ENCODE data around the gene TSTD1.
"Not testable (repeated sequence)": the region's sequence is repeated elsewhere in the genome, so short reads cannot be mapped to it uniquely, and the experiment has no call there.

The TSTD1 gene

DNA sequence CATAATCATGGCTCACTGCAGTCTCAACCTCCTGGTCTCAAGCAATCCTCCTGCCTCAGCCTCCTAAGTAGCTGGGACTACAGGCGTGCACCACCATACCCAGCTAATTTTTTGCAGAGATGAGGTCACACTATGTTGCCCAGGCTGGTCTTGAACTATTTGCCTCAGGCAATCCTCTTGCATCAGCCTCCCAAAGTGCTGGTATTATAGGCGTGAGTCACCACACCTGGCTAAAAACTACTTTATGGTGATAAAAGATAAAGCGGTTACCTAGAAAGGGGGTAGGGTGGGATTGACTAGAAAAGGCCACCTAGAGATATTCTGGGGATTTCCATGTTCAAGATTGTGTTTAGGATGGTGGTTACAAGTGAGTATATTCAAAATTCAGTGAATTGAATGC, 5.0 kb downstream of the TSTD1 start:
- no peak for DNase-seq

DNA sequence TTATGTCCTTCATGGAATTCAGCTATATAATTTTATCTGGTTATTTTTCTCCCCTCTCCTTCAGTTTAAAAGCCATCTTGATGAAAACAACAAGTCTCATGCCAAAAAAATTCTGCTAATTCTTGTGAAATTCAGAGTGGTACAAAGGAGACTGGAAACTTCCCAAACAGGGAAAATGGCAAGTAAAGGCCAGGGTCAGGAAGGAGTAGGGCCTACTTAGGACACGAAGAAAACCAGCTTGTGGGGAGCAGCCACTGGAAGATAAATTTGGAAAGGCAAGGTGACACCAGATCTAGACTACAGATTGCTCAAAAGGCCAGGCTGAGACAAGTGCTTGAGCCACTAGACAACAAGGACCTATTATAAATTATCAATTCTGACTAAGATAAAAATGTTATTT, 6.4 kb downstream of the TSTD1 start:
- DNase-seq, result no peak

DNA sequence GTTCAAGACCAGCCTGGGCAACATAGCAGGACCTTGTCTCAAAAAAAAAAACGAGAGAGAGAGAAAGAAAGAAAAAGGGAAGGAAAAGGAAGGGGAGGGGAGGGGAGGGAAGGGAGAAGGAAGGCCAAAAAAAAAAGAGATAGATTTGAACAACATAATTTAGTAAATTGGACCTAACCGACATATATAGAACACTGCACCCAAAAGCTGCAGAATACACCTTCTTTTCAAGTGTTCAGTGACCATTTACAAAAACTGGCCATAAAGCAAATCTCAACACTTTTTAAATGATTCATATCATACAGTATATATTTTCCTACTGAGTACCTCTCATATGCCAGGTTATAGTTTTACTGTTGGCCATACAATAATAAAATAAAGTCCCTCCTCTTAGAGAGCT, 6.9 kb downstream of the TSTD1 start:
- DNase-seq, result no peak

DNA sequence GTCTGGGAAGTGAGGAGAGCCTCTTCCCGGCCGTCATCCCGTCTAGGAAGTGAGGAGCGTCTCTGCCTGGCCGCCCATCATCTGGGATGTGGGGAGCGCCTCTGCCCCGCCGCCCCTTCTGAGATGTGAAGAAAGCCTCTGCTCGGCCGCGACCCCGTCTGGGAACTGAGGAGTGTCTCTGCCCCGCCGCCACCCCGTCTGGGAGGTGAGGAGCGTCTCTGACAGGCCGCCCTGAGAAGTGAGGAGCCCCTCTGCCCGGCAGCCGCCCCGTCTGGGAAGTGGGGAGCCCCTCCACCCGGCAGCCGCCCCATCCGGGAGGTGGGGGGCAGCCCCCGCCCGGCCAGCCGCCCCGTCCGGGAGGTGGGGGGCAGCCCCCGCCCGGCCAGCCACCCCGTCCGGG, 9.3 kb downstream of the TSTD1 start:
- DNase-seq, result not testable (repeated sequence)

DNA sequence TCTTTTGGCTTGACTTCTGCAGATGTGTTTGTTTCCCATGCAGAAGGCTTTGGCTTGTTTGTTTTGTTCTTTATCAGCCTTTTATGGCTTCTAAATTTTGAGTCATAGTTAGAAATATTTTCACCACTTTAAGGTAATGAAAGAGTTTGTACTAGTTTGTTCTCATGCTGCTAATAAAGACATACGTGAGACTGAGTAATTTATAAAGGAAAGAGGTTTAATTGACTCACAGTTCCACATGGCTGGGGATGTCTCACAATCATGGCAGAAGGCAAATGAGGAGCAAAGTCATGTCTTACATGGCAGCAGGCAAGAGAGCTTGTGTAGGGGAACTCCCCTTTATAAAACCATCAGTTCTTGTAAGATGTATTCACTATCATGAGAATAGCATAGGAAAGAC, 11.8 kb downstream of the TSTD1 start:
- DNase-seq, result not testable (repeated sequence)

DNA sequence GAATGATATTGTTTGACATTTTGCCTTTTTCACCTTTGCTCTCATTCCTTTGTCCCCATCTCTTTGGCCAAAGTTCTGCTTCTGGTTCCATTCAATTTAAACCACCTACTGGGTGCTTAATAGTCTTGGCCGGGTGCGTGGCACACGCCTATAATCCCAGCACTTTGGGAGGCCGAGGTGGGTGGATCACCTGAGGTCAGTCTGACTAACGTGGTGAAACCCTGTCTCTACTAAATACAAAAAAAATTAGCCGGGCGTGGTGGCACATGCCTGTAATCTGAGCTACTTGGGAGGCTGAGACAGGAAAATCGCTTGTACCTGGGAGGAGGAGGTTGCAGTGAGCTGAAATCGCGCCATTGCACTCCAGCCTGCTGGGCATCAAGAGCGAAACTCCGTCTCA, 16.3 kb downstream of the TSTD1 start:
- not testable (repeated sequence) for DNase-seq

DNA sequence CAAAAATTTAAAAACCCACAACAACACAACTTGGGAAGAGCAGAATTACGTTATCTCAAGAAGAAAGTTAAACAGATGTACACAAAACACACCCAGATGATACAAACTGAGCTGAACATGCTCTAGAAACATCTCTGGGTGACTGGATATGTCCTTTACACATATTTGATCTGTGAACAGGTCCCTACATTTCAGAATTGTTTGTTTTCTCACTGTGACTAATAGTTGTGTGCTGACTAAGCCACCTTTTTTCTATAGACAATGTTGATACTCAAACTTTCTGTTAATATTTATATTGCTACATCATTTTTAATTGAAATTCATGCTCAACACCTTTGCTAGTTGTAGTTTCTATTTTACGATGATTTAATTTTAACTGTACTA, 16.8 kb downstream of the TSTD1 start:
- no peak for DNase-seq

DNA sequence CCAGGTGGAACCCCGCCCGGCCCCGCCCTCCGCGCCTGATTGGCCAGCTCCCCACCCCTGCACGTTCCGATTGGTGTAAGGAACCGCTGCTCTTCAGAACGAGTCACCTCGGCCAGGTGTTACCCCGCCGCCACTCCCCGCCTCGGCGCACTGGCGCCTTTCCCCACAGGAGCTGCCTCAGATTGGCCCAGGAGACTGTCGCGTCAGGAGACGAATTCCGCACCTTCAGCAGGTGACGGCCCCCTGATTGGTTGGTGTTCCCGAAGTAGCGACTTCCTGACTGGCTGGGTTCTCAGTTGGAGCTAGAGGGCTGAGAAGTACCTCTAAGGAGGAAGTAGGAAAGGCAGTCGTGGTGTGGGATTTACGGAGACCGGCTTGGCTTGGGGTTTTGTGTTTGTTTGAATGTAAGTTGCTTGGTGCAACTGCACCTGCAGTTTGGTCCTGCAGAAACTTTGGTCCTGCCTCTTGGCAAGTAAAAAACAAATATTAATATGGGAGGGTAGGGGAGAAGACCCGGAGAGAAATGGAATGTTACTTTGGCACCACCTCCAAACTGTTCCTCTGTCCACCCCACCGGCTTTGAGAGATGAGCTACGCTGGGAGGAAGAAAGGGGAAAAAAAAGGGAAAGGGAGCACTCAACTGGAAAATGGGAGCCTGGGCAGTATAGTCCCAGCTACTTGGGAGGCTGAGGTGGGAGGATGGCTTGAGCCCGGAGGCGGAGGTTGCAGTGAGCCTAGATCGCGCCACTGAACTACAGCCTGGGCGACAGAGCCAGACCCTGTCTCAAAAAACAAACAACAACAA, 17.4 kb downstream of the TSTD1 start:
- no peak for DNase-seq

DNA sequence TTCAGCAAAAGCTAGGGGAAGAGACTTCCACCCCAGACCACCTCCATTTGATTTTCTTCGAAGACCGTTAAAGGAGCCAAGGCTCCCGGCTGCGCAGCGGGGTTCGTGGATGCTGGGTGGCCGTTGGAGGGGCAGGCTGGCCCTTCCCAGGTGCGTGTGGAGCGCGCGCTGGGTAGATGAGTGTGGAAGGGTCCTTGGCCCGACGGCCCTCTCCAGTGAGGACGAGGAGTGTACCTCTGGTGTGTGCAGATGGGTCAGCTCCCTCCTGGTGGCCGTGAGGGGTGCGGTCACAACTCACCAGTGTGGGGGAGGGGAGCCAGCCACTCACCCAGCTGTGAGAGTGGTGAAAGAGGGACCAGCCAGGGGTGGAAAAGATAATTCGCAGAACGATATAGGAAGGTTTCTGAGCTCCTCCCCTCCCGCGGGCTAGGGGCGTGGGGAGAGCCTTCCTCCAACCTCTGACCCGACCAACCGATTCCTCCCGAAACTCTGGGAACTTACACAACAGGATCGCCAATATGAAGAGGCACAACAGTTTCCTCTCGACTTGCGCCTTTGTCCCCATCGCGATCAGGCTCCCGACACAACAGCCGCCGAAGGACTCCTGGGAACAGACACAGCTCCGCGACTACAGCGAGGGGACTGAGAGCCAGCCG, 18.1 kb downstream of the TSTD1 start, which contains the start of gene F11R:
Gene F11R (minus strand): TSS at position 644 of the 656 bp plus-strand sequence. CDS start 79 bp downstream, at position 565.
- DNase-seq, result no peak

DNA sequence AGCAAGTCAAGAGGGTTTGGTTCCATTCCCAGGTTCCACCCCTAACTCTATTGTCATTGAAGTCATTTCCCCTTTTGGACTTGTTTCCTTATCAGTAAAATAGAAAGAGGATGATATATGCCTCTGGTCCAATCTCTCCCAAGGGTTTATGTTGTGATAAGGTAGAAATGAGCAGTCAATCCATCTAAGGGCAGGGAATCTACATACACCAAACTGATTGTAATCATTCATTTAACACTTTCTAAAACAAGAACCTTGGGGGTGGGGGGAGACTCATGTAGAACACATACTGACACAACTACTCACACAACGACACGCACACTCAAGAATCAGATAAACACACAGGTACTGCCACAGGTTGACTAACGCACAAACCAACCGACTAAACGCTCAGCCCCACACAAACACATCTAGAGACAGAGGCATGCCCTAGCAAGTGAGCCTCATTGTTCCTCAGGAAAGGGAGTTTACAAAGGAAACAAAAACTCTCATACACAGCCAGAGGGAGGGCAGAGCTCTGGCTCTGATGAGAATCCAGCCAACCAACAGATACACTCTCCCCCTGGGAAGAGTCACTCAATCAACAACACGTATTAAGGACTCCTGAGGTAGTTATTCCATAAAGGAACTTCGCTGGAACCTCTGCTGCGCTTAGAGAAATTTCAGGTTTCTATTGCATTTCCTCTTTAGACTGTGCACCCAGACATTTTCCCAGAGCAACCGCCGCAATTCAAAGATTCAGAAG, 18.8 kb downstream of the TSTD1 start:
- DNase-seq, result no peak

DNA sequence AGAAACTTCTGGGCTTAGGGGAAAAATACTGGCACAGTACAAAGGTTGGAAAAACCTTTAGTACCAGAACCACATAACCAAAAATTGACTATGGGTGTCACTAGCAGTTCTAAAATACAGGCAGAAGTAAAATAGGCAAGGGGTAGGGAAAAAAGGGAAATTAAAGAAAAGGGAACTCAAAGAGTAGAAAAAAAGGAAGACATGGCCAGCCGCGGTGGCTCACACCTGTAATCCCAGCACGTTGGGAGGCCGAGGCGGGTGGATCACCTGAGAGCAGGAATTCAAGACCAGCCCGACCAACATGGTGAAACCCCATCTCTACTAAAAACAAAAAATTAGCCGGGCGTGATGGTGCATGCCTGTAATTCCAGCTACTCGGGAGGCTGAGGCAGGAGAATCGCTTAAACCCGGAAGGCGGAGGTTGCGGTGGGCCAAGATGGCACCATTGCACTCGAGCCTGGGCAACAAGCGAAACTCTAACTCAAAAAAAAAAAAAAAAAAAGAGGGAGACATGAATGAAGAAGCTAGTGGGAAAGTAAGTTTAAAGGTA, 19.6 kb downstream of the TSTD1 start:
- DNase-seq, result not testable (repeated sequence)

DNA sequence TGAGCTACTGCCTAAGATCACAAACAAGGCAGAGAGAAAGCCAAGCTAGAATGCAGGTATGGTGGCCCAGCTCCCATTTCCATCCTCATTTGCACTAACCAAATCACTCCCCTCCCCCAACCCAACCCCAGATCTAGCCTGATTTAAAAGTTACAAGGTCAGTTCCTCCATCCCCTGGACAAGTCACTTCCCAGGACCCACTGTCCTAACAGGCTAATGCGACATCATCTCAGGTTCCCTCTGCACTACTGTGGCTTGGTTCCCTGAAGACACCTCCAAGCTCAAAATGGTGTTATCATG, 20.2 kb downstream of the TSTD1 start:
- DNase-seq, result no peak

DNA sequence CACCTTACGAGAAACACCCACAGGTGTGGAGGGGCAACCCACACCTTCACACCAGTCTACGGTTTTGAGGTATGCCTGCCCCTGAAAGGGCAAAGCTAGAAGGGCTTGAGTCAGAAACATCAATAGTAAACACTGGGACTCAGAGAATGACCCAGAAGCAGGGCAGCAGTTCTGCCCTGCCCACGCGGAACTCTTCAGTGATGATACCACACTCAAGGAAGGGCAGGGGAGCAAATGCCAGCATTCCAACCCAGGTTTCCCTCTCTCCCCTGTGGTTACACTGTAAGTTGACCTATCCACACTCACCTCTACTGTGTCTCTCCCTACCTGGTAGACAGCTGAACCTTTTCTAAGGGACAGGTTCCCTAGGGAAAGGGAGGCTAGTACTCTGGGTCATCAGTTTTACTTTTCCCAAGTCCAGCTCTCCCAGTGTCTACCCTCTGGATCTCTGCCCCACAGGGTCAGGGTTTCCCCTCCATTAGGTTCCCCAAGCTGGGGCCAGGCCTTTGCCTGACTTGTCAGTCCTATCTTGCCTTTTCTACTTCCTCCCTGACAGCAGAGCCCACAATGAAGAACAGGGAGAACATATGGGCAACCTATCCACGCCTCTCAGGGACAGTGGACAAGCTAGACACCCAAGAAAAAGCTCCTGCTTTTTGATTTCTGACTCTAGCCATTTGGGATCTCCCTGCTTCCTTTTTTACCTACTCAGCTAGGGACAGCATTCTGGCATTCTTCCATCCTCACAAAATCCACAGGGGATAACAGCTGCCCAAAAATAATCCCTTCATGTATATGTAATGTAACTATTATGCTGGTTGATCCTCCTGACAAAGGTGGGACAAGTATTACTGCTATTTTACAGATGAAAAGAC, 20.8 kb downstream of the TSTD1 start:
- DNase-seq, result no peak

DNA sequence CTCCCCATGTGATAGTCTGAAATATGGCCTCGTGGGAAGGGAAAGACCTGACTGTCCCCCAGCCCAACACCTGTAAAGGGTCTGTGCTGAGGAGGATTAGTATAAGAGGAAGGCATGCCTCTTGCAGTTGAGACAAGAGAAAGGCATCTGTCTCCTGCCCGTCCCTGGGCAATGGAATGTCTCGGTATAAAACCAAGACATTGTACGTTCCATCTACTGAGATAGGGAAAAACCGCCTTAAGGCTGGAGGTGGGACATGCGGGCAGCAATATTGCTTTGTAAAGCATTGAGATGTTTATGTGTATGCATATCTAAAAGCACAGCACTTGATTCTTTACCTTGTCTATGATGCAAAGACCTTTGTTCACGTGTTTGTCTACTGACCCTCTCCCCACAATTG, 21.6 kb downstream of the TSTD1 start:
- DNase-seq, result not testable (repeated sequence)

DNA sequence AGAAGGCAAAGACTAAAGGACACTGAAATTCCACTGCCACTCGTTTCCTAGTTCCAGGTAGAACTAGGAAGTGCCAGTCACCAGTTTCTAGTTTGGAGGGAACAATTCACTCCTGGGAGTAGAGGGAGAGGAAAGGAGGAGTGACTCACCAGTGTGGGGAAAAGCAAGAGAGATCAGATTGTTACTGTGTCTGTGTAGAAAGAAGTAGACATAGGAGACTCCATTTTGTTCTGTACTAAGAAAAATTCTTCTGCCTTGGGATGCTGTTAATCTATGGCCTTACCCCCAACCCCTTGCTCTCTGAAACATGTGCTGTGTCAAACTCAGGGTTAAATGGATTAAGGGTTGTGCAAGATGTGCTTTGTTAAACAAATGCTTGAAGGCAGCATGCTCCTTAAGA, 22.1 kb downstream of the TSTD1 start:
- DNase-seq, result not testable (repeated sequence)

DNA sequence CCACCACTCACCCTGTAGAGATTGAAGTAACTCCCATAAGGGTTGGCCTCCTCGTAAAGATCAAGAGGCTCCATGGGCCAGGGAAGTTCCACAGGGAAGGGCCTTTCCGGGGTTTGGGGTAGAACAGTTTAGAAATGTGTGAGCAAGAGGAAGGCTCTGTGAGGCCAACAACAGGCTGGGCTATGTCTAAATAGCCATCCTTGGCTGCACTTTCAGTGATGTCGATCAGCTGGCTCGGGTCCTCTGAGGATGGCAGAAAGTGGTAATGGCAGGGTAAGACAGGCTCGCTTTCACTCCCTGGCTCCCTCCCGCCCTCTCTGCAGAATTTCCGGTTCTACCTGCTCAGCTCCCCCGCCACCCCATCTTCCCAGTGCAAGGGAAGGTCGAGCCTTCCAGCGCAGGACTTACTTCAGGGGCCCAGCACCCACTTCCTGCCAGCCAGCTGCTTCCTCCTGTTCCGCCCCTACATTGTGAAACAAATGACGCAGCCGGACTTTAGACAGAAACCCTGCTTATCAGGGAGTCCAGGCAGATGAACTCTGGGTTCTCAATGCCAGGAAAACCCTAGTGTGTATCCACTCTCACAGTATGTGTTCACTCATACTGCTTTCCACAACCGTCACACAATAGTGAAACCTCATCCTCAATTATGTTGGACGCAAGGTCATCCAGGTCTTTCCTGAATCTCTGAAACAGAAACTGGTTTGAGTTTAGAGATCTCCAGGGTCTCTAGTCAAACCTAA, 25.1 kb downstream of the TSTD1 start:
- peak; percentile 15 for DNase-seq

DNA sequence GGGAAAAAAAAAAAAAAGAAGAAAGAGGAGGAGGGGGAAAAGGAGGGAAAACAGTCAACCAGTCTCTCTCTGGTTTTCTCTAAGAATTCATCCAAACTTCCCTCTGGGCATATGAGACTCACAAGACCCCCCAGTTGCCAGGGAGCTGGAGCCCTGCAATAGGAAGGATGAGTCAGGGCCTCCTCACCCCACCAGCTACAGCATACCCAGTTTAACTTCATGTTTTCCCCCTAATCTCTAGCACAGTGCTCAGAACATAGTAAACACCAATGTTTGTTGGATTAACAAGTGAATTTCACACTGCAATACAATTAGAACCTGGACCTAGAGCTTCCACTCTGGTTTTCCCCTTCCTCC, 25.7 kb downstream of the TSTD1 start:
- no peak for DNase-seq

DNA sequence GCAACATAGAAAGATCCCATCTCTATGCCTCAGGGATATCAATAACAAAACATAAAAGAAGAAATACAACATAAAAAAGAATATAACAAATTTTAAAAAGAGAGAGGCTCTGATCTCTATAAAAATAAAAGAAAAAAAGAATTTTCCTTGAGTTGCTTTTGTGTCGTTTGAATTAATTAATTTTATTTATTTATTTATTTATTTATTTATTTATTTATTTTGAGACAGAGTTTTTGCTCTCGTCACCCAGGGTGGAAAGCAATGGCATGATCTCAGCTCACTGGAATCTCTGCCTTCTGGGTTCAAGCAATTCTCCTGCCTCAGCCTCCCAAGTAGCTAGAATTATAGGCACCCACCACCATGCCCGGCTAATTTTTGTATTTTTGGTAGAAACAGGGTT, 26.3 kb downstream of the TSTD1 start:
- no peak for DNase-seq

DNA sequence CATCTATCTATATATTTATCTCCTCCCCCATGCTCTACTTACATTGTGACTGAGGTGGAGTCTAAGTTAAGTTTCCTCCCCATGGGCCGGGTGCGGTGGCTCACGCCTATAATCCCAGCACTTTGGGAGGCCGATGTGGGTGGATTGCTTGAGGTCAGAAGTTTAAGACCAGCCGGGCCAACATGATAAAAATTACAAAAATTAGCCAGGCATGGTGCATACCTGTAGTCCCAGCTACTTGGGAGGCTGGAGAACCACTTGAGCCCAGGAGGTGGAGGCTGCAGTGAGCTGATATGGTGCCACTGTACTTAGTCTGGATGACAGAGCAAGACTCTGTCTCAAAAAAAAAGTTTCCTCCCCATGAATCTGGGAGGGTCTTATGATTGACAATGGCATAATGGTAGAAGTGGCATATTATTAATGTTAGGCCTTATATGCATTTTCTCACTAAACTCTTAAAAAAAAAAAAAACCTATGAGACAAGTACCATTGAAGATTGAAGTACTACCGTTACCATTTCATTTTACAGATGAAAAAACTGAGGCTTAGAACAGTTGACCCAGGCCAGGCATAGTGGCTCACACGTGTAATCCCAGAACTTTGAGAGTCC, 29.1 kb downstream of the TSTD1 start:
- DNase-seq, result no peak

DNA sequence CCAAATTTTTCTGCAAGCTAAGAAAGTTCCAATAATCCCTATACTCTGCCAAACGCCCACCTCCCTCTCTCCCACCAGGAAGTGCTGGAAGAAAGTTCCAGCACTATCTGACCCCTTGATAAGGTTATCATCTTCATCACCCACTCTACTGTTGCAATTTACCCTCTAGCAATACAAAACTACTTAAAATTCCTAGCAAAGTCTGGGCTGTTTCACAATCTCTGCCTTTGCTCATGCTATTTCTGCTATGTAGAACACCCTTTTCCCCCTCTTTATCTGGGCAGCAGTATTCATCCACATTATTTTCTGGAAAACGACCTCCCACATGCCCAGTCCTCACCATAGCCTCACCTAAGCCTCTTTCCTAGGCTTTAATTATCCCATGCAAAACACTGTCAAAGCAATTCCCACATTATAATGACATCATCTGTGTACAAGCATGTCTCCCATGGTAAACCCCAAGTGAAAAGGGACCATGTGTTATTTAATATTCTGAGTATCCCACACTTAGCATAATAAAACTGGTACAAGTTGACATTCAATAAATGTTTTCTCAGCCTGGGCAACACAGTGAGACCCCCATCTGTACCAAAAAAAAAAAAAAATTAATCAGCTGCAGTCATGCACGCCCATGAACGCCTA, 29.8 kb downstream of the TSTD1 start:
- DNase-seq, result no peak

DNA sequence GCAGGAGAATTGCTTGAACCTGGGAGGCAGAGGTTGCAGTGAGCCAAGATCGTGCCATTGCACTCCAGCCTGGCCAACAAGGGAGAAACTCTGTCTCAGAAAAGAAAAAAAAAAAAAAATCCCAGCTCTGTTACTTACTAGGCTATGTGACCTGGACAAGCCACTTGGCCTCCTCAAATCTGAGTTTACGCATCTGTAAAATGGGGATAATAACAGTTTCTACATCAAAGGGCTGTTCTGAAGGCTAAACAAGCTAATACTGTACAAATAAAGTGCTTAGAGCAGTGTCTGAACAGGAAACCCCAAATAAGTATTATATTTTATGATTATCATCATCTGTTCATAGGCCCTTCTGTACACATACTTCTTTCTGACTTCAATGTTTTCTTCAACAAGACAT, 31.4 kb downstream of the TSTD1 start:
- no peak for DNase-seq

All from fibroblast of skin of scalp (primary cell).